ENCODE data around the gene TRAF7.
A peak's percentile ranks its signal among the peaks of the same experiment; 100 is the strongest.
"Not testable (repeated sequence)": the region's sequence is repeated elsewhere in the genome, so short reads cannot be mapped to it uniquely, and the experiment has no call there.

Gene TRAF7

GRCh38 chr16:2155091-2155950, at the start of gene TRAF7:
TRAF7 (plus strand) TSS chr16:2155782; CDS start chr16:2163921, 8,139 bp downstream.
- DNase-seq (ENCODE audit: low read depth): peak; percentile 100

DNA sequence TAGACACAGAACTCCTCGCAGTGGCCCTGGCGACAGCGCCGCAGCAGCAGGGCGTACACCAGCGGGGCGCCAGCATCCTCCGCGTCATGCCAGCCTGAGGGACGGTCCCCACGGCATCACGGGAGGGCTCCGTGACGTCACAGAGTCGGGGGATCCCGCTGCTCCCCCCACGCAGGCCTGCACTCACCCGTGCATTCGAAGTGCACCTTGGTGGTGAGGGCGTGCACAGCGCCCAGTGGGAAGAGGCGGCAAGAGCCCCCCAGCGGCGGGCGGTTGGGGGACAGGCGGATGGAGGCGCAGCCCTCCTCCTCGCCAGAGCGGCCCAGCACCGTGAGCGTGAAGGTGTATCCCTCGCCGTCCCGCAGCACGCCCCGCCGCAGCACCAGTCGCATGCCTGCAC, 49.4 kb upstream of the TRAF7 start:
- not testable (repeated sequence) for DNase-seq (ENCODE audit: low read depth)

DNA sequence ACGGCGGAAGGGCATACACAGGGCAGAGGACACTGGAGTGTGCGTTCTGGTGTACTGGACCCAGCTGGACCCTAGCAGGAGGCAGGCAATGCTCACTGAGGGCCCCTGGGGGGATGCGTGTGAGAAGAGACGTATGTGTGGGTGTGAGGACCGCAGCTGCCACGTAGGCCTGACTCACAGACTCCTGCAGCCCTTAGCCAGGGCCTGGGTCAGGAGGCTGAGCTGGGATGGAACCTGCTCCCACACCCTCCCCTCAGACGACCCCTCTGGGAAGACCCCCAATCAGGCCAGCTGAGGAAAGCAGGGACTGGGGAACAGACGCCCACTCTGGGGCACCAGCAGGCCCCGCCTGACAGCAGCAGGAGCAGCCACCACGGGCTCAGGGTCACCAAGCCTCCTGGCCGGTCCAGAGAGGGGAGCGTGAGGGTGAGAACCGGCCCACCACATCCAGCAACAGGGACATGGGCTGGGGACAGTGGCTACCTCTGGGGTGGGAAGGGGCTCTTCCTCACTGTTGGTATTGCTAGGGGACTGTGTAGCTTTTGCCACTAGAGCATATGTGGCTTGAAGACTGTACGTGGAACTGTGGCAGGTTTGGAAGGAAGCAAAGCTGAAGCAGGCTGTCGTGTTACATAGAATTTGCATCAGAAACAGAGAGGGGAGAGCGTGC, 48.3 kb upstream of the TRAF7 start:
- DNase-seq (ENCODE audit: low read depth): peak; percentile 94

- DNase-seq (ENCODE audit: low read depth): not testable (repeated sequence)
Observed at GRCh38 chr16:2107791-2108125, 47.8 kb upstream of the TRAF7 start.

GRCh38 chr16:2108446-2109270, 46.9 kb upstream of the TRAF7 start:
- DNase-seq (ENCODE audit: low read depth): not testable (repeated sequence)

DNA sequence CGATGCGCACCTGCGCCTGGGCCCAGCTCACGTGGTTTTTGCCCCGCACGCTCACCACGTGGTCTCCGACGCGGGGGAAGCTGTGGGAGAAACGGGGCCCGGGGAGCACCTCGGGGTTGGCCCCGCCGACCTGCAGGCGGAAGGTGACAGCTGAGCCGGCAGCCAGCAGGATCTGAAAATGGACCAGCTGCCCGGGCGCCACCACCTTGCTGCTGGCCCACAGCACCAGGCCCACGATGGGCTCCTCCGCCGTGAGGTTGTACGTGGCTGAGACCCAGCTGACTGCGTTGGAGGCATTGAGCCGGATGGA, 46.4 kb upstream of the TRAF7 start:
- DNase-seq (ENCODE audit: low read depth): not testable (repeated sequence)

DNA sequence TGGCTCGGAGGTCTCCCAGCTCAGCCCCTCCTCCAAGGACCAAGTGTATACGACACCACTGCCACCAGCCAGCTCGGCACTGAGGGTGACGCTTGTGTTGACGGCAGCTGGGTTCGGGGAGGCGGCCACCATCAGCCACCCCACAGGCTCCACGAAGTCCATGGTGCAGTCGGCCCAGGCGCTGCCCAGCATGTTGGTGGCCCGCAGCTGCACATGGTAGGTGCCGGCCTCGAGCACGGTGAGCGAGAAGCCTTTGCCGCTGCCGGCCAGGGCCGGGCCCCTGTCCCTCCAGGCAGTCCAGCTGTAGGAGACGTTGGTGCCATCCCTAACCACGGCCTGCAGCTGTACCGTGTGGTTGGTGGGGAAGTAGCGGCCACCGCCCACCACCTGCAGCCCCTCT, 45.7 kb upstream of the TRAF7 start:
- not testable (repeated sequence) for DNase-seq (ENCODE audit: low read depth)

DNA sequence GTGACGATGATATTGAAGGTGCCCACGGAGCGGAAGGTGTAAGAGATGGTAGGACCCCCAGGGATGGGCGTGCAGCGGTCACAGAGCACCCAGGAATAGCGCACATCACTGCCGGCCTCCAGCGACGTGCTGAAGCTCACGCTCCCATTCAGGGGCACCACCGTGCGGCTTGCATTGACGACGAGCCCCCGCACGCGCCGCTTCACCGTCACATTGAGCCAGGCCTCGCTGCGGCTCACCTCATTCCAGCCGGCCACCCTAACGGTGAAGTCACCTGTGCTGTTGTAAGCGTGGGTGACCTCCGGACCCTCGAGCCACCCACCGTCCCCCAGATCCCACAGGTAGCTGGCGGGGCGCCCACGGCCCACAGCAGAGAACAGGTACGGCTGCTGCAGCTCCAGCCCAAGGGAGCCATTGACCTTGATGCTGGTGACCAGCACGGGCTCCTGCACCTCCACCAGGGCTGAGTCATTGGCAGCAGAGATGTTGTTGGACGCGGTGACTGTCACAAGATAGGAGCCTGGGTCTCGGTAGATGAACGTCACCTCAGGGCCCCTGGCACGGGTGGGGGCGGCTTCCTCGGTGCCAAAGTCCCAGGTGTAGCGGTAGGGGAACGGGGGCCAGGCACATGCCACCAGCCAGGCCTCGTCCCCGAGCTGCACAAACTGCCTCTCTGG, 45.1 kb upstream of the TRAF7 start:
- DNase-seq (ENCODE audit: low read depth): not testable (repeated sequence)

- not testable (repeated sequence) for DNase-seq (ENCODE audit: low read depth)
Observed at GRCh38 chr16:2111009-2111353, 44.6 kb upstream of the TRAF7 start.

GRCh38 chr16:2111412-2112335, 43.9 kb upstream of the TRAF7 start:
- DNase-seq (ENCODE audit: low read depth): not testable (repeated sequence)

DNA sequence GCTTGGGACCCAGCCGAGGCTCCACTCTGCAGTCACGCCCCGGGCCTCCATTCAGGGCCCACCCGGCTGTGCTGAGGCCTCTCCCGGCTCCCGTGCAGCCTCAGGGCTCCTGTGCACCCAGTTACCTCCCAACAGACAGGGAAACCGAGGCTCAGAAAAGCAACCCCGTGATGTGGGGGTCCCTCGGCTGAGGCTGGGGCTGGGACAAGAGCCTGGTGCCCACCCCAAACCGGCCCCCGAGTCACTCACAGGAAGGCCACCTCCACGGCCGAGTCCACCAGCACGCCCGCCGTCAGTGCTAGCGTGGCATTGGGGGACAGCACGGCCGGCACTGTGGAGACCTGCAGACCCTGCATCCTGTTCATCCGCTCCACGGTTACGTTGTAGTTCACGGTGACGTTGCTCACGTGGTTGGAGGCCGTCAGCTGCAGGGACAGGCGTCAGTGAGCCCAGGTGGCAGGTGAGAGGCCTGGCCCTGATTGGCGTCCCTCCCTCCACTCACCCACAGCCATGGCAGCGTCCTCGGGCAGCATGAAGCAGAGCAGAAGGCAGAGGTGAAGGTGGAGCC, 43.0 kb upstream of the TRAF7 start:
- not testable (repeated sequence) for DNase-seq (ENCODE audit: low read depth)

GRCh38 chr16:2114225-2114624, 41.4 kb upstream of the TRAF7 start:
- not testable (repeated sequence) for DNase-seq (ENCODE audit: low read depth)

- DNase-seq (ENCODE audit: low read depth): not testable (repeated sequence)
Observed at GRCh38 chr16:2114885-2115590, 40.5 kb upstream of the TRAF7 start.

DNA sequence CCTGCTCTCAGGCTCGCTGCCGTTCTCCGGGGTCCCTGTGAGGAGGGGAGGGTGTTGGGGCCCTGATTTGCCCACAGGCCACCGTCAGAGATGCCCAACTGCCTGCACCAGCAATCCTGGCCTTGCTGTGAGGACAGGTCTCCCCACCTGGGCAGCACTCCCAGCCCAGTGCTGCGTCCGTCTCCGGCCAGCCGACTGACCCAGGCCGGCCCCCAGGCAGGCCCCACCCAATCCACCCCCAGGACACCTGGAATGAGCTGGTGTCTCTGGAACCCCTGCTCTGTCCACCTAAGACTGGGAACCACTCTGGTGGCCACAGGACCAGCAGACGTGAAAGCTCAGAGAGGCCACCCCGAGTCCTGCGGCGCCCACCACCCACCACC, 40.0 kb upstream of the TRAF7 start:
- no peak for DNase-seq (ENCODE audit: low read depth)

- DNase-seq (ENCODE audit: low read depth): not testable (repeated sequence)
Observed at GRCh38 chr16:2116428-2116827, 39.2 kb upstream of the TRAF7 start.

DNA sequence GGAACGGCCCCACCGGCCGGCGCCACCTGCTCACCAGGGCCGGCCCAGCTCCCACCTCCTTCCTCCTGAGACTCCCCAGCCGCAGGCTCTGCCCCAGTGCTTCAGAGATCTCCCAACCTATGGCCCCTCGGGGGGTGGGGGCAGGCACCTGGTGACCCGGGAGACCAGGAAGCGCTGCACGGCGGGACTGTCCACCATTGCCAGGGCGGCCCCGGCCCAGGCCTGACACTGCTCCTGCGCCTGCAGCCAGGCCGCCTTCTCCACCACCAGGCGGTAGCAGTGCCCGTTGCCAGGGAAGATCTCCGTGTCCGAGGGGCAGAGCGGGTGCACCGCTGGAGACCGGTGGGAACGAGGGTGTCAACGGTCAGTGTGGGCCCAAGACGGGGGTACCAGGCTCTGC, 38.2 kb upstream of the TRAF7 start:
- not testable (repeated sequence) for DNase-seq (ENCODE audit: low read depth)

GRCh38 chr16:2117960-2118722, 37.4 kb upstream of the TRAF7 start:
- DNase-seq (ENCODE audit: low read depth): not testable (repeated sequence)

DNA sequence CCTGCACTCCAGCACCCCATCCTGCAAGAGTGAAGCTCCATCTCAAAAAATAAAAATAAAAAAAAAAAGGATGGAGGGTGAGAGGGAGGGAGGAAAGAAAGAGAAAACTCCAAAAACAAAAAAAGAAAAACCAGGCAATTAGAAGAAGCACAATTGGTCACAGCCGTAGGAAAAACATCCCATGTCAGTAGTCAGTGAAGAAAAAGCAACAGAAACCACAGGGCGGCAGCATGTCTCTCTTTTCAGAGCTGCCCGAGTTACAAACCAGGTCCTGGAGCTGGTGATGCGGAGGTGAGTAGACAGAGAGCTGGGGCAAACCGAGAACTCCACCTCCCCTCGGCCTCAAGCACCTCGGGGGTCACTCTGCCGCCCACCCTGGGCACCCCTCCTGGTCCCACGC, 34.3 kb upstream of the TRAF7 start:
- peak; percentile 79 for DNase-seq (ENCODE audit: low read depth)

DNA sequence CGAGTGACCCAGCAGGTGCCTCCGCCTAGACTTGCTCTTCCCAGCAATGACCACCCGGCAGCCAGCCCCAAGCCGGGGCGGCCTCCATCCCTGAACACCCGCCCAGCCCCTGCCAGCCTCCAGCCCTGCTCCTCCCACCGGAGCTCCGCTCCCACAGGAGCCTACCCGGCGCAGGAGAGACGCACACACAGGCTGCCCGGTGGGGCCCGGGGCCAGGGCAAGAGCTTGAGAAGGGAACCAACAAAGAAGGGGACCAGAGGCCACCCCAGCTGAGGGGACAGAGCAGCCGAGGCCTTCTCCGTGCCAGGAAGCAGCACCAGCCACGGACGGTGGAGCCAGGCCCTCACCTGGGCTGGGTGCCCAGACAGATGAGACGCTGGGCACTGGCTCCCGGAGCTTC, 33.7 kb upstream of the TRAF7 start:
- DNase-seq (ENCODE audit: low read depth): no peak
